HEK293 (cell line): ENCODE measurements around the gene DPPA5.
"Not testable (repeated sequence)": the region's sequence is repeated elsewhere in the genome, so short reads cannot be mapped to it uniquely, and the experiment has no call there.

Source experiments
- GLI4 ChIP-seq: fragments of 450-650 bp; formaldehyde crosslinking; IDR thresholded peaks from 2 replicates; pipeline ENCODE4 v1.5.1; 2016; ENCODE audit warnings: missing biosample characterization, missing genetic modification characterization
- YY1 ChIP-seq: fragments of 450-650 bp; formaldehyde crosslinking; IDR thresholded peaks from 2 replicates; pipeline ENCODE4 v1.5.1; 2018; ENCODE audit warnings: missing biosample characterization, missing genetic modification characterization
- ZNF274 ChIP-seq, 2 experiments: fragments of 200-500 bp in 1 of 2; fragments of 450-650 bp in 1 of 2; sonication (Bioruptor generic) in 1 of 2; formaldehyde crosslinking in 1 of 2; IDR thresholded peaks; 2 replicates each; pipeline versions ENCODE4 v1.5.1 to v1.6.1; 2014 to 2016; ENCODE audit warnings: borderline replicate concordance in 1 of 2, inconsistent platforms in 1 of 2, low read length in 1 of 2, missing biosample characterization in 1 of 2, missing genetic modification characterization in 1 of 2
- TF ChIP-seq, protein P1 (sequence below): fragments of 450-650 bp; formaldehyde crosslinking; IDR thresholded peaks from 2 replicates; pipeline ENCODE4 v1.5.1; 2017; ENCODE audit warnings: missing biosample characterization, missing genetic modification characterization

DNA sequence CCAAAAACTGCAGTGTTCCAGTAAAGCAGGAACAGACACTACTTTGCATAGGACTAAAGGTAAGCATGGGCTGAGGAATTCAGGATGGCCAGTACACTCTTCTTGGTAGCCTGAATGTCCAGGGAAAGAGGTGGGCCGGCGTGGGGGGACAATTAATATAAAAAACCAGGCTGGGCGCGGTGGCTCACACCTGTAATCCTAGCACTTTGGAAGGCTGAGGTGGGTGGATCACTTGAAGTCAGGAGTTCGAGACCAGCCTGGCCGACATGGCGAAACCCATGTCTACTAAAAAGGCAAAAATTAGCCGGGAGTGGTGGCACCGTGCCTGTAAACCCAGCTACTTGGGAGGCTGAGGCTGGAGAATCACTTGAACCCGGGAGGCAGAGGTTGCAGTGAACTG lies 27.5 kb upstream of the DPPA5 start:
- TF ChIP-seq, protein P1, sequence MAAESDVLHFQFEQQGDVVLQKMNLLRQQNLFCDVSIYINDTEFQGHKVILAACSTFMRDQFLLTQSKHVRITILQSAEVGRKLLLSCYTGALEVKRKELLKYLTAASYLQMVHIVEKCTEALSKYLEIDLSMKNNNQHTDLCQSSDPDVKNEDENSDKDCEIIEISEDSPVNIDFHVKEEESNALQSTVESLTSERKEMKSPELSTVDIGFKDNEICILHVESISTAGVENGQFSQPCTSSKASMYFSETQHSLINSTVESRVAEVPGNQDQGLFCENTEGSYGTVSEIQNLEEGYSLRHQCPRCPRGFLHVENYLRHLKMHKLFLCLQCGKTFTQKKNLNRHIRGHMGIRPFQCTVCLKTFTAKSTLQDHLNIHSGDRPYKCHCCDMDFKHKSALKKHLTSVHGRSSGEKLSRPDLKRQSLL (tag by site-specific recombination): not testable (repeated sequence)
- TF ChIP-seq YY1 (tag by site-specific recombination); ZNF274 (IDR thresholded peaks at IDR 0.05; ENCODE audit: low read length); ZNF274 (tag by site-specific recombination; IDR thresholded peaks at IDR 0.05; ENCODE audit: borderline replicate concordance); GLI4 (tag by site-specific recombination): not testable (repeated sequence)
